Gastrocnemius medialis (tissue), 4 donors: ENCODE measurements around the gene ACTL10.

Source experiments
- CTCF ChIP-seq, 5 experiments: fragments of 450-650 bp in 3 of 5; fragments of 200-600 bp in 2 of 5; sonication (generic) in 2 of 5; IDR thresholded peaks in 4 of 5; conservative IDR thresholded peaks in 1 of 5; 1 replicate in 4 of 5; 2 replicates in 1 of 5; pipeline ENCODE4 v1.5.1; 2016 to 2019; ENCODE audit warnings: antibody characterized with exemption in 5 of 5, mild to moderate bottlenecking in 3 of 5, moderate library complexity in 3 of 5
- POLR2A ChIP-seq, 2 donors: fragments of 450-650 bp; IDR thresholded peaks; one replicate each; pipeline ENCODE4 v1.6.1; 2017; ENCODE audit warnings: antibody characterized with exemption in 2 of 2, mild to moderate bottlenecking in 2 of 2, moderate library complexity in 2 of 2

- TF ChIP-seq CTCF (IDR thresholded peaks at IDR 0.05 in 4 of 5, conservative IDR thresholded peaks at IDR 0.05 in 1 of 5) = no peak
- TF ChIP-seq POLR2A (IDR thresholded peaks at IDR 0.05) = no peak
These were observed 36.1 kb downstream of the ACTL10 start for GRCh38 chr20:33702861-33703260.
